Right atrium auricular region (tissue), 2 donors: ENCODE data around the gene PIRT. TPM values are rescaled to one million over a fixed set of nuclear protein-coding genes. Genes with fewer than 3 reads are reported as not detected.

Source experiments
- DNase-seq: peaks from one replicate; pipeline ENCODE4 v3.0.0-alpha.2; 2019; ENCODE audit warnings: low spot score
- H3K27ac ChIP-seq, 2 donors: fragments of 200-600 bp; sonication (generic); 1 replicate in 1 of 2; 2 replicates in 1 of 2; pipeline ENCODE4 v1.5.1; 2016 to 2019
- H3K27me3 ChIP-seq, 2 donors: fragments of 200-600 bp; sonication (generic); one replicate each; pipeline versions ENCODE4 v1.5.1 to v1.6.0; 2017 to 2019
- H3K36me3 ChIP-seq: fragments of 200-600 bp; sonication (generic); one replicate; pipeline ENCODE4 v1.5.1; 2016
- H3K4me1 ChIP-seq, 2 donors: fragments of 200-600 bp; sonication (generic); one replicate each; pipeline versions ENCODE4 v1.5.1 to v1.6.0; 2017 to 2019
- H3K4me3 ChIP-seq, 2 donors: fragments of 200-600 bp; sonication (generic); 1 replicate in 1 of 2; 2 replicates in 1 of 2; pipeline ENCODE4 v1.5.1; 2017 to 2019; ENCODE audit warnings: mild to moderate bottlenecking in 1 of 2, moderate library complexity in 1 of 2
- H3K9me3 ChIP-seq, 2 donors: fragments of 200-600 bp; sonication (generic); one replicate each; pipeline ENCODE4 v1.5.1; 2019
- total RNA-seq, 2 donors: library from RNA; depleted of rRNA; stranded (reverse); fragments of >200 nt; gene quantifications; one replicate each; pipeline ENCODE4 v1.1.0, GENCODE V29; 2016
- TF ChIP-seq, protein P1 (sequence below), 2 donors: fragments of 200-600 bp; sonication (generic); IDR thresholded peaks; one replicate each; pipeline ENCODE4 v1.5.1; 2019; ENCODE audit warnings: antibody characterized with exemption in 2 of 2

The PIRT gene
- total RNA-seq = not detected

DNA sequence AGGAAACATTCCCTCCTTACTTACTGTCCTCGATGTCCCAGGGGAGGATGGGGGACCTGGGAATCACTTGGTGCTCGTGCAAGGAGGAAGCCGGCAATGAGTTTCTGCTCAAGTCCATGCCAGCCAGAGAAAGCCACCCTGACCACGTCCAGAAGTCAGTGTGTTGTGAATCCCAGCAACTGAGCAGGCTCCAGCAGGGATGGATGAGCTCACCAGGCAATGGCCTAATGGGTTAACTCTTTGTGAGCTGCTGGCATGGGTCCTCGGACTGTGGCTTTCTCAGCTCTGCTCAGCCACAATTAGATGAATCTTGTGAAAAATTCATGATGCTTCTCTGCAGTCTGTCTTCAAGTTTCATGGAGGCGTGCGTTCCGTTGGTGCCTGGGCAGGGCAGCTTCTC is at the start of gene PIRT:
PIRT (minus strand) TSS at position 167 of the 400 bp plus-strand sequence. CDS start 12,442 bp downstream, outside the sequence.
- DNase-seq = no peak
- Histone ChIP-seq H3K27me3 (no peaks in the 10 kb centered on the region), H3K27ac (no peak within 1 kb of the TSS), H3K4me1 (no peaks in the 10 kb centered on the region), H3K36me3 (no peaks in the 10 kb centered on the region), H3K9me3 (no peaks in the 10 kb centered on the region), H3K4me3 (no peak within 1 kb of the TSS)
- TF ChIP-seq, protein P1, sequence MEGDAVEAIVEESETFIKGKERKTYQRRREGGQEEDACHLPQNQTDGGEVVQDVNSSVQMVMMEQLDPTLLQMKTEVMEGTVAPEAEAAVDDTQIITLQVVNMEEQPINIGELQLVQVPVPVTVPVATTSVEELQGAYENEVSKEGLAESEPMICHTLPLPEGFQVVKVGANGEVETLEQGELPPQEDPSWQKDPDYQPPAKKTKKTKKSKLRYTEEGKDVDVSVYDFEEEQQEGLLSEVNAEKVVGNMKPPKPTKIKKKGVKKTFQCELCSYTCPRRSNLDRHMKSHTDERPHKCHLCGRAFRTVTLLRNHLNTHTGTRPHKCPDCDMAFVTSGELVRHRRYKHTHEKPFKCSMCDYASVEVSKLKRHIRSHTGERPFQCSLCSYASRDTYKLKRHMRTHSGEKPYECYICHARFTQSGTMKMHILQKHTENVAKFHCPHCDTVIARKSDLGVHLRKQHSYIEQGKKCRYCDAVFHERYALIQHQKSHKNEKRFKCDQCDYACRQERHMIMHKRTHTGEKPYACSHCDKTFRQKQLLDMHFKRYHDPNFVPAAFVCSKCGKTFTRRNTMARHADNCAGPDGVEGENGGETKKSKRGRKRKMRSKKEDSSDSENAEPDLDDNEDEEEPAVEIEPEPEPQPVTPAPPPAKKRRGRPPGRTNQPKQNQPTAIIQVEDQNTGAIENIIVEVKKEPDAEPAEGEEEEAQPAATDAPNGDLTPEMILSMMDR (IDR thresholded peaks at IDR 0.05) = no peak

DNA sequence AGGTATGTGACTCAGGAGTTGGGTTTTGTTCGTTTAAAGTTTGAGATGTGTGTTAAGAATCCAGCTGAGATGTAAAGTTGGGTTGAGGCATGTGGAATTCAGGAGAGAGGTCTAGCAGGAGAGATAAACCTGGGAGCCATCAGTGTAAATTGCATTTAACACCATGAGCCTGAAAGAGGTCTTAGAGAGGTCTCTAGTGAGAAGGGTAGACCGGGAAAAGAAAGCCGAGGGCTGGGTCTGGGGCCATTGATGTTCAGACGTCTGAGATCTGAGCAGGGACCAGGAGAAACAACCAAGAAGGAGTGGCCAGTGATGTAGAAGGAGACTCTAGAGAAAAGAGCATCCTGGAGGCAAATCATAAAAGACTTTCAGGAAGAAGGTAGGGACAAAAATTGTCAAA is 44.1 kb upstream of the PIRT start:
- Histone ChIP-seq H3K27me3 (no peaks in the 10 kb centered on the region), H3K36me3 (no peaks in the 10 kb centered on the region), H3K27ac (no peak overlapping the region), H3K4me3 (no peak overlapping the region), H3K9me3 (peaks cover 0 to 6% of the 10 kb centered on the region in 2 donors), H3K4me1 (no peaks in the 10 kb centered on the region)
- TF ChIP-seq, protein P1 (IDR thresholded peaks at IDR 0.05) = no peak
- no peak for DNase-seq

DNA sequence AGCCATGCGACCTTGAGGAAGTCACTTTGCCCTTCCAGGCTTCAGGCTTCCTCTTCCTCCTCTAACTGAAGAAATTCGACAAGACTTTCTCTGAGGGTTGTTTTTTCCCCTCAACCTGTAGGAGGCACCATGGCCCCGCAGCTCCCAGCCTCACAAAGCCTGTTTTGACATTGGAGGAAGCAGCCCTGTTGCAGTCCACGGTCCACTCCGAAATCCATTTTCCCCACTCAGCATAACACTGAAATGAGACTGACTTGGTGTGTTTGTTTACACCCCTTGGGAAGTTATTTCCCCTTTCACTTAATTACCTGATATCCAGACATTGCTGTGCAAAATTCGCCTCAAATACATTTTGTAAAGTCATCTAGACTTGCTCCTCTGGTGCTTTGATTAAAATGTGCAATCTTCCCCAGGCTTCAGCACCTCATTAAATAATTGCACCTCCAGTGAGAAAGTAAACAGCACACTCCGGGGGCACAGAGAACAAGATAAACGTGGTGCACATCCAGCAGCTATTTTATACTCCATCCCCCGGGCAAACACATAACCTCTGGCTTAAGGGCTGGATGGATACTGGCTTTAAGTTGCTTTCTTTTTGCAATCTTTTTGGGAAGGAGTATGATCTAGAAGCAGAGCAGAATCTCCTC is 41.4 kb upstream of the PIRT start:
- no peaks in the 10 kb centered on the region for H3K36me3 ChIP-seq
- H3K27me3 ChIP-seq = peaks cover 0 to 4% of the 10 kb centered on the region in 2 donors
- TF ChIP-seq, protein P1 (IDR thresholded peaks at IDR 0.05) = peak in 1 of 2 donors; percentile 60
- H3K4me3 ChIP-seq = no peak overlapping the region
- peaks cover 0 to 2% of the 10 kb centered on the region in 2 donors for H3K9me3 ChIP-seq
- DNase-seq = no peak
- no peak overlapping the region for H3K27ac ChIP-seq
- no peaks in the 10 kb centered on the region for H3K4me1 ChIP-seq

DNA sequence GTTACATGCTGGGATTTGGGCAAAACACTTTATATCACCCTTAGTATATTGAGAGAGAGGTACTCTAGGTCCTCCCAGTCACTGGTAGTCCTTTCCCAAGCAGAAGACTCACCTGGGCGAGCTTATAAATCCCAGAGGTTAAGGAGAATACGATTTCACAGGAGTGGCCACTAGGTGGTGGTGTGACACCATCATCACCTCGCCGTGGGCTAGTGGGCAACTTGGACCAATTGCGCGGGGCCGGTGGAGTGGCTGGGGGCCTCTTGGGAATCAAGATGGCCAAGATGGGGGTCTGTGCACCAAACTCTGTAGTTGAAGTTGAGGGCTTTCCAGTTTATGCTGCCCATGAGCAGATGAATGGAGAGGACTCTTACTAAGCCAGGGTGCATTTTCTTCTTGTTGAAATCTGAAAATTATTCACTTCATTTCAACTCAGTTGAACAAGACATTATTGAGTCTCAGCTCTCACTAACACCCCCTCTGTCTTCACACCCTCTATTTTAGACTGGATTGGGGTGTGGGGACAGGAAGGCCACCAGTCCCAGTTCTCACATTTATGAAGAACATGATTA is 38.2 kb upstream of the PIRT start:
- Histone ChIP-seq H3K9me3 (no peaks in the 10 kb centered on the region), H3K4me1 (no peaks in the 10 kb centered on the region), H3K4me3 (no peak overlapping the region), H3K27ac (no peak overlapping the region), H3K36me3 (no peaks in the 10 kb centered on the region), H3K27me3 (peaks cover 0 to 4% of the 10 kb centered on the region in 2 donors)
- TF ChIP-seq, protein P1 (IDR thresholded peaks at IDR 0.05) = peak; percentile 70 to 76
- DNase-seq = no peak

DNA sequence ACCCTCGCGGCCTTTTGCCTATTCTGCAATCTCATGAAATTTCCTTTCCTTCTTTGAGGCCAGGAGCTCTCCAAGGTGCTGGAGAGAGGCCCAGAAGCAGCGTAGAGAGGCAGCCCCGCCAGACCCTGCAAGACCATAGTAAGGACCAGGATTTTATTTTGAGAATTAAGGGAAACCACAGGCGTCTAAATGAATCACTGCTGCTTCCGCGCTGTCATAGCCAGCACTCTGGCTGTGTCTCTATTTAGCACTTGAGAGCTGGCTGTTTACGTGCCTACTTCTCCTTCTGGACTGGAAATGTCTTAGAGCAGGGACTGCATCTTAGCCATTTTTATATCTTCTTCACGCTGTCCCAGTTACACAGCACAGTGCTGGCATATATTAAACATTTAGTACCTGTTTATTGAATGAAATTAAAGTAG is 37.6 kb upstream of the PIRT start:
- TF ChIP-seq, protein P1 (IDR thresholded peaks at IDR 0.05) = no peak
- H3K27ac ChIP-seq = no peak overlapping the region
- no peaks in the 10 kb centered on the region for H3K4me1 ChIP-seq
- no peaks in the 10 kb centered on the region for H3K9me3 ChIP-seq
- H3K27me3 ChIP-seq = peaks cover 0 to 4% of the 10 kb centered on the region in 2 donors
- no peak overlapping the region for H3K4me3 ChIP-seq
- DNase-seq = no peak
- no peaks in the 10 kb centered on the region for H3K36me3 ChIP-seq
